ENCODE data around the gene SLC9A9.

GRCh38 chr3:143597774-143598652 is 250.3 kb downstream of the SLC9A9 start:
- TF ChIP-seq CTCF (IDR thresholded peaks at IDR 0.05): no peak
- TF ChIP-seq POLR2A (IDR thresholded peaks at IDR 0.05): no peak

Measured in thyroid gland (tissue), 4 donors.